SU-DHL-6 (cell line): Measurements from ENCODE around the gene KNOP1.

Experiments used
- H2AFZ ChIP-seq: fragments of 200-600 bp; sonication (generic); 2 replicates; pipeline ENCODE4 v1.6.1; 2014; ENCODE audit warnings: low read depth, mild to moderate bottlenecking, moderate library complexity, mixed read lengths, antibody characterized with exemption, low read length; ENCODE audit not compliant: severe bottlenecking
- H3F3A ChIP-seq: fragments of 200-600 bp; shearing (Covaris generic); 2 replicates; pipeline ENCODE4 v1.6.0; 2016; ENCODE audit warnings: antibody characterized with exemption, mild to moderate bottlenecking; ENCODE audit not compliant: insufficient read depth
- H3K27ac ChIP-seq: fragments of 200-600 bp; sonication (generic); 2 replicates; pipeline ENCODE4 v1.5.1; 2016; ENCODE audit warnings: low read depth, mild to moderate bottlenecking, low read length, moderate library complexity, mixed read lengths
- H3K27me3 ChIP-seq: fragments of 200-600 bp; sonication (generic), shearing (Covaris generic); 2 replicates; pipeline ENCODE4 v1.6.0; 2014; ENCODE audit warnings: mild to moderate bottlenecking, low read length
- H3K36me3 ChIP-seq: fragments of 200-600 bp; sonication (generic); 2 replicates; pipeline ENCODE4 v1.6.1; 2014; ENCODE audit warnings: mild to moderate bottlenecking, low read length, mixed read lengths
- H3K4me2 ChIP-seq: fragments of 300-600, 200-600 bp; shearing (Covaris generic), sonication (generic); 2 replicates; pipeline ENCODE4 v1.6.0; 2014; ENCODE audit warnings: low read length, low read depth, mild to moderate bottlenecking; ENCODE audit not compliant: poor library complexity, severe bottlenecking
- H3K4me3 ChIP-seq: fragments of 200-600 bp; sonication (generic); 2 replicates; pipeline ENCODE4 v1.5.1; 2014; ENCODE audit warnings: antibody characterized with exemption, low read length, mild to moderate bottlenecking, mixed read lengths; ENCODE audit not compliant: insufficient read depth, poor library complexity, severe bottlenecking
- H3K79me2 ChIP-seq: fragments of 200-600 bp; sonication (generic); 2 replicates; pipeline ENCODE4 v1.6.1; 2014; ENCODE audit warnings: mild to moderate bottlenecking, low read length, moderate library complexity; ENCODE audit not compliant: insufficient read depth
- H3K9ac ChIP-seq: fragments of 200-600 bp; sonication (generic); 2 replicates; pipeline ENCODE4 v1.7.0; 2014; ENCODE audit warnings: mild to moderate bottlenecking, low read length
- H3K9me2 ChIP-seq: fragments of 200-600 bp; sonication (generic); replicated peaks from 2 replicates; pipeline ENCODE4 v1.6.1; 2014; ENCODE audit warnings: low read length; ENCODE audit not compliant: insufficient read depth
- H3K9me3 ChIP-seq: fragments of 200-600 bp; sonication (generic); 2 replicates; pipeline ENCODE4 v1.6.1; 2014; ENCODE audit warnings: low read length, mixed read lengths; ENCODE audit not compliant: insufficient read depth
- H4K20me1 ChIP-seq: fragments of 200-600 bp; sonication (generic); 2 replicates; pipeline ENCODE4 v1.6.1; 2014; ENCODE audit warnings: low read depth, mild to moderate bottlenecking, antibody characterized with exemption, low read length, moderate library complexity, mixed read lengths
- CTCF ChIP-seq: fragments of 200-600 bp; sonication (generic); IDR thresholded peaks from one replicate; pipeline ENCODE4 v1.5.1; 2017; ENCODE audit warnings: antibody characterized with exemption, mild to moderate bottlenecking, low read length, moderate library complexity; ENCODE audit not compliant: insufficient read depth, poor library complexity, severe bottlenecking
- EZH2phosphoT487 ChIP-seq: fragments of 200-600 bp; sonication (generic), shearing (Covaris generic); conservative IDR thresholded peaks from 2 replicates; pipeline ENCODE4 v1.6.1; 2018; ENCODE audit warnings: mild to moderate bottlenecking, antibody characterized with exemption, low read length, moderate library complexity, mixed read lengths

KNOP1 gene

GRCh38 chr16:19688396-19689024 is 29.5 kb downstream of the KNOP1 start:
- Histone ChIP-seq H3K9me3 (no peaks in the 10 kb centered on the region), H3F3A (no peaks in the 10 kb centered on the region), H3K79me2 (no peaks in the 10 kb centered on the region), H3K27me3 (no peaks in the 10 kb centered on the region), H4K20me1 (no peaks in the 10 kb centered on the region), H3K9me2 (no peaks in the 10 kb centered on the region), H3K4me2 (no peak overlapping the region), H3K27ac (no peak overlapping the region), H3K4me3 (no peak overlapping the region), H2AFZ (no peak overlapping the region), H3K9ac (no peak overlapping the region), H3K36me3 (no peaks in the 10 kb centered on the region)
- TF ChIP-seq EZH2phosphoT487, result no peak
- no peak for TF ChIP-seq CTCF

DNA sequence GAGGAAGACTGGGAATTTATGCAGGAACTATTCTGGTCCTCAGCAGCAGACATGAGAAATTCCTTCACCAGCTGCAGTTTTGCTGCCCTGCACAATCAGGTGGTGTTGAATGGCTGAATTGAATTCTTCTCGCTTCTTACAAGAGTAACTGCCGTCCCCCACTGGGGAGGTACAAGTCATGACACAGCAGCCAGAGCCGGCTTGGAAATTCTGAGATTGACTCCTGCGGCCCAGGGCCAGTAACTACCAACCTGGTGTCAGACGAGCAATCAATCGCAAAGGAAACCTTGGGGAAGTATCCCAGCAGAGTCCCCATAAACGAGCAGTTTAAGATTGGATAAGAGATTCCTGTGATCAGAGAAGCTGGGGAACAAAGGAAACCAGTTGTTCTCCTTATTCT is 30.7 kb downstream of the KNOP1 start:
- H3K9ac ChIP-seq, result no peak overlapping the region
- no peaks in the 10 kb centered on the region for H3K9me2 ChIP-seq
- no peaks in the 10 kb centered on the region for H3K79me2 ChIP-seq

GRCh38 chr16:19685176-19685575 is 32.9 kb downstream of the KNOP1 start:
- Histone ChIP-seq H3K36me3 (no peaks in the 10 kb centered on the region), H3K9me2 (no peaks in the 10 kb centered on the region), H3F3A (no peaks in the 10 kb centered on the region), H3K79me2 (no peaks in the 10 kb centered on the region), H2AFZ (no peak overlapping the region), H3K9me3 (no peaks in the 10 kb centered on the region), H3K9ac (no peak overlapping the region), H3K27ac (no peak overlapping the region), H3K4me2 (no peak overlapping the region), H4K20me1 (no peaks in the 10 kb centered on the region), H3K27me3 (no peaks in the 10 kb centered on the region), H3K4me3 (no peak overlapping the region)
- no peak for TF ChIP-seq EZH2phosphoT487
- TF ChIP-seq CTCF, result no peak

More for the DNA sequence above, 30.7 kb downstream of the KNOP1 start:
- Histone ChIP-seq H3F3A (no peaks in the 10 kb centered on the region), H3K4me3 (no peak overlapping the region), H3K27me3 (no peaks in the 10 kb centered on the region), H2AFZ (no peak overlapping the region), H3K4me2 (no peak overlapping the region), H3K9me3 (no peaks in the 10 kb centered on the region), H3K36me3 (no peaks in the 10 kb centered on the region), H3K27ac (no peak overlapping the region), H4K20me1 (no peaks in the 10 kb centered on the region)
- TF ChIP-seq EZH2phosphoT487, result no peak
- TF ChIP-seq CTCF, result no peak
